DND-41 (cell line): ENCODE results near the gene ERICH2.

Source experiments
- CTCF ChIP-seq: IDR thresholded peaks from 2 replicates; pipeline ENCODE4 v1.5.1; 2012; ENCODE audit warnings: borderline replicate concordance, low read length, moderate library complexity, mild to moderate bottlenecking; ENCODE audit not compliant: poor library complexity, severe bottlenecking; ENCODE audit errors: extremely low read depth
- EZH2 ChIP-seq: IDR thresholded peaks from 3 replicates; pipeline ENCODE4 v1.6.1; 2012; ENCODE audit warnings: borderline replicate concordance, low read depth, mild to moderate bottlenecking, moderate library complexity, low read length, inconsistent platforms; ENCODE audit not compliant: severe bottlenecking

GRCh38 chr2:170736628-170737027 lies 33.5 kb upstream of the ERICH2 start:
- TF ChIP-seq CTCF (no peak), EZH2 (no peak)
